ENCODE measurements around the gene NDRG2.
"Not testable (repeated sequence)": the region's sequence is repeated elsewhere in the genome, so short reads cannot be mapped to it uniquely, and the experiment has no call there.

- TF ChIP-seq CTCF (IDR thresholded peaks at IDR 0.05; ENCODE audit: insufficient read depth, low read length, poor library complexity, severe bottlenecking); EZH2phosphoT487 (conservative IDR thresholded peaks at IDR 0.05; ENCODE audit: low read length): not testable (repeated sequence)
Observed at GRCh38 chr14:21040941-21041340, 16.1 kb upstream of the NDRG2 start.
